GM23338 (cell line): ENCODE results near the gene UBE3C. TPM values are rescaled to one million over a fixed set of nuclear protein-coding genes. Genes with fewer than 3 reads are reported as not detected.
A peak's percentile ranks its signal among the peaks of the same experiment; 100 is the strongest.

Experiments
- ATAC-seq: fragments of 200-7000 bp; cut with Tn5 transposase; 3 replicates; pipeline ENCODE4 v1.9.1; 2020
- DNase-seq: peaks from one replicate; pipeline ENCODE4 v3.0.0-alpha.2; 2015; ENCODE audit warnings: low spot score
- H2AFZ ChIP-seq: fragments of 200-600 bp; sonication (generic); 2 replicates; pipeline ENCODE4 v1.8.0; 2016; ENCODE audit warnings: antibody characterized with exemption, mild to moderate bottlenecking, moderate library complexity
- H3F3A ChIP-seq: fragments of 200-600 bp; sonication (generic); replicated peaks from 2 replicates; pipeline ENCODE4 v1.8.0; 2017; ENCODE audit warnings: antibody characterized with exemption, mixed run types, low read depth
- H3K27ac ChIP-seq: fragments of 200-600 bp; sonication (generic); 2 replicates; pipeline ENCODE4 v1.6.1; 2016; ENCODE audit warnings: low read depth
- H3K27me3 ChIP-seq: fragments of 200-600 bp; sonication (generic); 2 replicates; pipeline ENCODE4 v1.8.0; 2016; ENCODE audit warnings: mild to moderate bottlenecking, mixed run types, moderate library complexity; ENCODE audit not compliant: insufficient read depth
- H3K36me3 ChIP-seq: fragments of 200-600 bp; sonication (generic); 2 replicates; pipeline ENCODE4 v1.8.0; 2016; ENCODE audit warnings: mild to moderate bottlenecking; ENCODE audit not compliant: insufficient read depth
- H3K4me1 ChIP-seq: fragments of 200-600 bp; sonication (generic); 2 replicates; pipeline ENCODE4 v1.8.0; 2016; ENCODE audit warnings: mild to moderate bottlenecking, moderate library complexity; ENCODE audit not compliant: insufficient read depth
- H3K4me2 ChIP-seq: fragments of 200-600 bp; sonication (generic); 2 replicates; pipeline ENCODE4 v1.7.1; 2017; ENCODE audit warnings: mixed run types
- H3K4me3 ChIP-seq: fragments of 200-600 bp; sonication (generic); 2 replicates; pipeline ENCODE4 v1.6.1; 2016; ENCODE audit warnings: mixed run types
- H3K79me2 ChIP-seq: fragments of 200-600 bp; sonication (generic); replicated peaks from 2 replicates; pipeline ENCODE4 v1.8.0; 2017; ENCODE audit warnings: mild to moderate bottlenecking; ENCODE audit not compliant: insufficient read depth
- H3K9me2 ChIP-seq: fragments of 200-600 bp; sonication (generic); 2 replicates; pipeline ENCODE4 v1.8.0; 2017; ENCODE audit not compliant: insufficient read depth
- H4K20me1 ChIP-seq: fragments of 200-600 bp; sonication (generic); replicated peaks from 2 replicates; pipeline ENCODE4 v1.8.0; 2017; ENCODE audit warnings: mild to moderate bottlenecking; ENCODE audit not compliant: insufficient read depth
- H3K27ac Mint-ChIP-seq: 2 replicates; pipeline ENCODE4 v1.8.0; 2020; ENCODE audit warnings: inconsistent platforms, mild to moderate bottlenecking, moderate library complexity, mixed read lengths
- H3K27me3 Mint-ChIP-seq: 3 replicates; pipeline ENCODE4 v1.8.0; 2022; ENCODE audit warnings: low read depth, mild to moderate bottlenecking, moderate library complexity, mixed read lengths, inconsistent platforms; ENCODE audit not compliant: insufficient read depth, poor library complexity
- H3K36me3 Mint-ChIP-seq: 3 replicates; pipeline ENCODE4 v1.8.0; 2021; ENCODE audit warnings: low read depth, mild to moderate bottlenecking, inconsistent platforms, moderate library complexity, mixed read lengths
- H3K4me1 Mint-ChIP-seq: 3 replicates; pipeline ENCODE4 v1.8.0; 2020; ENCODE audit warnings: mild to moderate bottlenecking, inconsistent platforms, mixed read lengths
- H3K4me3 Mint-ChIP-seq: 3 replicates; pipeline ENCODE4 v1.8.0; 2021; ENCODE audit warnings: moderate library complexity, mild to moderate bottlenecking, inconsistent platforms, mixed read lengths
- H3K9me3 Mint-ChIP-seq: 3 replicates; pipeline ENCODE4 v1.8.0; 2020; ENCODE audit warnings: moderate library complexity, mild to moderate bottlenecking, inconsistent platforms, mixed read lengths
- CTCF ChIP-seq, 2 experiments: fragments of 200-600 bp in 1 of 2; sonication (generic) in 1 of 2; conservative IDR thresholded peaks; 2 replicates each; pipeline versions ENCODE4 v1.5.1 to v1.6.1; 2016 to 2017; ENCODE audit warnings: antibody characterized with exemption in 2 of 2, low read depth in 2 of 2, mild to moderate bottlenecking in 2 of 2, moderate library complexity in 1 of 2
- EZH2 ChIP-seq: fragments of 200-600 bp; sonication (generic); IDR thresholded peaks from one replicate; pipeline ENCODE4 v1.8.0; 2017; ENCODE audit warnings: antibody characterized with exemption, mild to moderate bottlenecking, low read depth; ENCODE audit not compliant: unreplicated experiment
- NANOG ChIP-seq: IDR thresholded peaks from 2 replicates; pipeline ENCODE4 v1.6.1; 2016; ENCODE audit warnings: antibody characterized with exemption, borderline replicate concordance
- POLR2AphosphoS5 ChIP-seq: IDR thresholded peaks from 2 replicates; pipeline ENCODE4 v1.6.1; 2016; ENCODE audit warnings: antibody characterized with exemption, low read depth
- STAT1 ChIP-seq: IDR thresholded peaks from one replicate; pipeline ENCODE4 v1.6.1; 2016; ENCODE audit warnings: antibody characterized with exemption; ENCODE audit not compliant: unreplicated experiment
- ZNF331 ChIP-seq: fragments of 250-450 bp; sonication (Bioruptor Pico); IDR thresholded peaks from 2 replicates; pipeline ENCODE4 v1.5.0; 2020; ENCODE audit warnings: low read depth, mild to moderate bottlenecking, moderate library complexity
- ZNF462 ChIP-seq: fragments of 250-450 bp; sonication (Bioruptor Pico); IDR thresholded peaks from 2 replicates; pipeline ENCODE4 v1.5.0; 2020; ENCODE audit warnings: mild to moderate bottlenecking, moderate library complexity
- polyA plus RNA-seq: library from polyadenylated mRNA; unstranded; fragments of >200 nt; fragmentation: Nextera tagmentation; extraction: Ambion mirVana; gene quantifications from 2 replicates; pipeline ENCODE4 v1.2.1, GENCODE V29; 2016
- total RNA-seq: library from RNA; depleted of rRNA; stranded (reverse); fragments of >200 nt; shearing (Covaris generic); gene quantifications from 2 replicates; pipeline ENCODE4 v1.2.3, GENCODE V29; 2014

Gene UBE3C
- total and polyA plus RNA-seq, 2 experiments from 2014 or later: 16.8 to 76.9 TPM

GRCh38 chr7:157208571-157209413 is 70.1 kb downstream of the UBE3C start:
- Mint-ChIP-seq H3K27me3 (no peaks in the 10 kb centered on the region), H3K27ac (0 out of 2 replicates have a peak overlapping the region, but pooled peaks have one; percentile 16), H3K9me3 (no peaks in the 10 kb centered on the region), H3K36me3 (peaks cover 31% of the 10 kb centered on the region), H3K4me3 (no peak overlapping the region), H3K4me1 (peaks cover 6% of the 10 kb centered on the region; the same call in 2 of the 3 replicates)
- no peak overlapping the region for H3K4me3 ChIP-seq
- no peaks in the 10 kb centered on the region for H3K4me1 ChIP-seq
- H3K79me2 ChIP-seq: no peaks in the 10 kb centered on the region; the same call in 1 of the 2 replicates
- H3K27me3 ChIP-seq: no peaks in the 10 kb centered on the region
- H3F3A ChIP-seq: no peaks in the 10 kb centered on the region; the same call in 1 of the 2 replicates
- no peak for DNase-seq
- no peak overlapping the region for H2AFZ ChIP-seq
- H3K4me2 ChIP-seq: no peak overlapping the region
- peaks cover 2% of the 10 kb centered on the region; the same call in 1 of the 2 replicates for H4K20me1 ChIP-seq
- no peaks in the 10 kb centered on the region for H3K9me2 ChIP-seq
- ATAC-seq: no peak
- TF ChIP-seq NANOG: no peak
- no peak for TF ChIP-seq STAT1
- no peak for TF ChIP-seq EZH2
- H3K27ac ChIP-seq: no peak overlapping the region
- peaks cover 21% of the 10 kb centered on the region for H3K36me3 ChIP-seq

- H3K79me2 ChIP-seq: no peaks in the 10 kb centered on the region; the same call in 1 of the 2 replicates
- Mint-ChIP-seq H3K27ac (no peak overlapping the region), H3K27me3 (no peaks in the 10 kb centered on the region), H3K4me3 (no peak overlapping the region), H3K9me3 (no peaks in the 10 kb centered on the region), H3K36me3 (peaks cover 30% of the 10 kb centered on the region), H3K4me1 (peaks cover 7% of the 10 kb centered on the region)
- H3K9me2 ChIP-seq: no peaks in the 10 kb centered on the region
- no peak overlapping the region for H3K27ac ChIP-seq
- no peaks in the 10 kb centered on the region for H3K4me1 ChIP-seq
- no peaks in the 10 kb centered on the region for H3K27me3 ChIP-seq
- H3K4me3 ChIP-seq: no peak overlapping the region
- DNase-seq: no peak
- TF ChIP-seq ZNF462 (CRISPR knock-in tag): no peak
- no peak for TF ChIP-seq CTCF (conservative IDR thresholded peaks at IDR 0.05; ENCODE audit: low read depth in 2 of 2)
- TF ChIP-seq POLR2AphosphoS5: no peak
- TF ChIP-seq ZNF331 (CRISPR knock-in tag): no peak
- ATAC-seq: no peak
- no peaks in the 10 kb centered on the region; the same call in 1 of the 2 replicates for H3F3A ChIP-seq
- no peak overlapping the region for H3K4me2 ChIP-seq
- peaks cover 7% of the 10 kb centered on the region for H4K20me1 ChIP-seq
- peaks cover 21% of the 10 kb centered on the region for H3K36me3 ChIP-seq
- H2AFZ ChIP-seq: no peak overlapping the region
Measured at GRCh38 chr7:157210682-157211081, 72.0 kb downstream of the UBE3C start.
